DOHH2 (cell line): ENCODE data around the gene BMAL2.

Source experiments
- H3F3A ChIP-seq: fragments of 200-600 bp; sonication (generic), shearing (Covaris generic); 2 replicates; pipeline ENCODE4 v1.6.0; 2016; ENCODE audit warnings: antibody characterized with exemption, mild to moderate bottlenecking; ENCODE audit not compliant: control insufficient read depth, insufficient read depth
- H3K27ac ChIP-seq: fragments of 200-600 bp; sonication (generic); 2 replicates; pipeline ENCODE4 v1.5.1; 2014; ENCODE audit warnings: low read depth, mild to moderate bottlenecking, low read length, moderate library complexity
- H3K27me3 ChIP-seq: fragments of 200-600 bp; sonication (generic); 2 replicates; pipeline ENCODE4 v1.6.1; 2014; ENCODE audit warnings: mild to moderate bottlenecking, low read length, mixed read lengths; ENCODE audit not compliant: control insufficient read depth
- H3K36me3 ChIP-seq: fragments of 200-600 bp; sonication (generic); 2 replicates; pipeline ENCODE4 v1.6.1; 2014; ENCODE audit warnings: mild to moderate bottlenecking, low read length, moderate library complexity, mixed read lengths; ENCODE audit not compliant: control insufficient read depth
- H3K4me1 ChIP-seq: fragments of 200-600 bp; sonication (generic); 2 replicates; pipeline ENCODE4 v1.6.1; 2014; ENCODE audit warnings: mild to moderate bottlenecking, low read length, mixed read lengths; ENCODE audit not compliant: control insufficient read depth
- H3K4me2 ChIP-seq: fragments of 200-600 bp; sonication (generic); 2 replicates; pipeline ENCODE4 v1.6.0; 2014; ENCODE audit warnings: mild to moderate bottlenecking, low read length, moderate library complexity
- H3K4me3 ChIP-seq: fragments of 200-600 bp; sonication (generic); 2 replicates; pipeline ENCODE4 v1.5.1; 2014; ENCODE audit warnings: mild to moderate bottlenecking, low read length, mixed read lengths
- H3K79me2 ChIP-seq: fragments of 200-600 bp; sonication (generic); 2 replicates; pipeline ENCODE4 v1.6.1; 2014; ENCODE audit warnings: mild to moderate bottlenecking, low read length, mixed read lengths; ENCODE audit not compliant: control insufficient read depth
- H3K9me2 ChIP-seq: fragments of 200-600 bp; sonication (generic); replicated peaks from 2 replicates; pipeline ENCODE4 v1.6.1; 2014; ENCODE audit warnings: mild to moderate bottlenecking, low read length, mixed read lengths; ENCODE audit not compliant: control insufficient read depth
- H3K9me3 ChIP-seq: fragments of 200-600 bp; sonication (generic); 2 replicates; pipeline ENCODE4 v1.6.1; 2014; ENCODE audit warnings: antibody characterized with exemption, low read length, mixed read lengths; ENCODE audit not compliant: control insufficient read depth, insufficient read depth
- H4K20me1 ChIP-seq: fragments of 200-600 bp; sonication (generic); 2 replicates; pipeline ENCODE4 v1.6.0; 2014; ENCODE audit warnings: low read depth, mild to moderate bottlenecking, antibody characterized with exemption, low read length, moderate library complexity; ENCODE audit not compliant: control insufficient read depth, insufficient read depth
- EZH2phosphoT487 ChIP-seq: fragments of 200-600 bp; sonication (generic); IDR thresholded peaks from 2 replicates; pipeline ENCODE4 v1.6.1; 2017; ENCODE audit warnings: borderline replicate concordance, mild to moderate bottlenecking, antibody characterized with exemption, low read length, moderate library complexity, mixed read lengths
- TF ChIP-seq, protein P1 (sequence below): fragments of 200-600 bp; sonication (generic); IDR thresholded peaks from one replicate; pipeline ENCODE4 v1.5.1; 2014; ENCODE audit warnings: antibody characterized with exemption, mild to moderate bottlenecking, low read depth, low read length; ENCODE audit not compliant: poor library complexity, severe bottlenecking

Gene BMAL2

DNA sequence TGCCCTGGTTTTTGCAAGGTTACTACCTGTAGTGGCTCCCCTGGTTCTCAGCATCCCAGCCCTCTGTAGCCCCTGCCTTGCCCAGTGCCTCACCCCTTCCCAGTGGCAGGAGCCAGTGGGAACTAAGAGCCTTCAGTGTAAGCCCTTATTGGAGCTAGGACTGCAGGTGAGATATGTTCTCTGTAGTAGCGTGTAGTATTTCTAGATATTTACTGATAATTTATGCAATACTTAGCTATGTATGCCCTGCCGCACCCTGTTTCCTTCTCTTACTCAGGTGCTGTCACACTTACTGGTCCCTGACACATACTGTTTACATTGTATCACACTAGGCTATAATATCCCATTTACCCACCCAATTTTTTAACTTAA is 3.6 kb downstream of the BMAL2 start:
- no peak overlapping the region for H3K4me3 ChIP-seq
- H3K9me2 ChIP-seq: no peaks in the 10 kb centered on the region
- H3K36me3 ChIP-seq: no peaks in the 10 kb centered on the region
- H3K27ac ChIP-seq: no peak overlapping the region
- H4K20me1 ChIP-seq: no peaks in the 10 kb centered on the region
- no peaks in the 10 kb centered on the region for H3K9me3 ChIP-seq
- peaks cover 24% of the 10 kb centered on the region for H3K4me1 ChIP-seq
- peaks cover 25% of the 10 kb centered on the region for H3K27me3 ChIP-seq
- no peak overlapping the region for H3K4me2 ChIP-seq
- TF ChIP-seq, protein P1, sequence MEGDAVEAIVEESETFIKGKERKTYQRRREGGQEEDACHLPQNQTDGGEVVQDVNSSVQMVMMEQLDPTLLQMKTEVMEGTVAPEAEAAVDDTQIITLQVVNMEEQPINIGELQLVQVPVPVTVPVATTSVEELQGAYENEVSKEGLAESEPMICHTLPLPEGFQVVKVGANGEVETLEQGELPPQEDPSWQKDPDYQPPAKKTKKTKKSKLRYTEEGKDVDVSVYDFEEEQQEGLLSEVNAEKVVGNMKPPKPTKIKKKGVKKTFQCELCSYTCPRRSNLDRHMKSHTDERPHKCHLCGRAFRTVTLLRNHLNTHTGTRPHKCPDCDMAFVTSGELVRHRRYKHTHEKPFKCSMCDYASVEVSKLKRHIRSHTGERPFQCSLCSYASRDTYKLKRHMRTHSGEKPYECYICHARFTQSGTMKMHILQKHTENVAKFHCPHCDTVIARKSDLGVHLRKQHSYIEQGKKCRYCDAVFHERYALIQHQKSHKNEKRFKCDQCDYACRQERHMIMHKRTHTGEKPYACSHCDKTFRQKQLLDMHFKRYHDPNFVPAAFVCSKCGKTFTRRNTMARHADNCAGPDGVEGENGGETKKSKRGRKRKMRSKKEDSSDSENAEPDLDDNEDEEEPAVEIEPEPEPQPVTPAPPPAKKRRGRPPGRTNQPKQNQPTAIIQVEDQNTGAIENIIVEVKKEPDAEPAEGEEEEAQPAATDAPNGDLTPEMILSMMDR: no peak
- TF ChIP-seq EZH2phosphoT487: no peak
- H3F3A ChIP-seq: no peaks in the 10 kb centered on the region; the same call in 1 of the 2 replicates
- H3K79me2 ChIP-seq: peaks cover 18% of the 10 kb centered on the region

DNA sequence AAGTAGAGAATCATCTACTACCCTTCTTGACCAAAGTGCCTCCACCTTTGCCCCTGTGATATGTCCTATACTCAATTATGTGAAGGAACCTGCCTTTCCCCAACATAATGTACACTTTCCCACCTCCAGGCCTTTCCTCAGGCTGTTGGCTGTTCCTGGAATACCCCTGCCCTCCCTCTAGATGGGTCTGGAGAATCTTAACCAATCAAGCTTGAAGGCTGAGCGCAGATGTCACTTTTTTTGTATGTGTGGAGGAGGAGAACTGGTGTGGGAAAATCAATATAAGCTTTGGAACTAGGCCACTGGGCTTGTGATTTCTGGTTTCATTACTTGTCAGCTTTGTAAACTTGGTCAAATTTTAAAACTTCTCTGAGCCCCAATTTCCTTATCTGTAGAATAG is 4.7 kb downstream of the BMAL2 start:
- Histone ChIP-seq H4K20me1 (no peaks in the 10 kb centered on the region), H3K36me3 (no peaks in the 10 kb centered on the region), H3K9me2 (no peaks in the 10 kb centered on the region), H3K4me2 (no peak overlapping the region), H3K79me2 (peaks cover 18% of the 10 kb centered on the region), H3K27ac (no peak overlapping the region), H3K27me3 (peaks cover 14% of the 10 kb centered on the region), H3F3A (no peaks in the 10 kb centered on the region; the same call in 1 of the 2 replicates), H3K4me3 (no peak overlapping the region), H3K4me1 (peaks cover 13% of the 10 kb centered on the region), H3K9me3 (no peaks in the 10 kb centered on the region)
- TF ChIP-seq, protein P1: no peak
- no peak for TF ChIP-seq EZH2phosphoT487

DNA sequence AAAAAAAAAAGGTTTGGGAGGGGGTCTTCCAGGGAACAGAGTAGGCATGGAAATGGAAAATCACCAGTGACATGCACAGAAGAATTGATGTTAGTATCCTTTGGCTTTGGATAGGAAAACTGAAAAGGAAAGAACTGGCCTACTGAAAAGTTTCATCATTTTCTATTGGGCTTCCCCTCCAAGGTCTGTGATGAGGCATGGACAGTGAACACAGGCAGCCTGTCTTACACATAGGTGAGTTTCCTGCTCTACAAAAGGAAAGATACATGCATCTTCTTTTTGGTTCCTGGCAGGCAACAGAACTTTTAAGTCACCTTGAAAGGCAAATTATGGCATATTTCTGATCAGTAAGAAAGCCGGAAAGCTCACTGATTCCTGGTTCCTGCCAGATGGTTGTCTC is 5.8 kb downstream of the BMAL2 start:
- Histone ChIP-seq H3K4me2 (no peak overlapping the region), H3K9me3 (no peaks in the 10 kb centered on the region), H4K20me1 (no peaks in the 10 kb centered on the region), H3K9me2 (no peaks in the 10 kb centered on the region), H3K27ac (no peak overlapping the region), H3K79me2 (peaks cover 18% of the 10 kb centered on the region), H3K4me1 (peaks cover 9% of the 10 kb centered on the region), H3F3A (no peaks in the 10 kb centered on the region; the same call in 1 of the 2 replicates), H3K27me3 (peaks cover 7% of the 10 kb centered on the region), H3K4me3 (no peak overlapping the region), H3K36me3 (no peaks in the 10 kb centered on the region)
- TF ChIP-seq EZH2phosphoT487: no peak
- TF ChIP-seq, protein P1: no peak
